Fibroblast of villous mesenchyme (primary cell): Measurements from ENCODE around the gene GAL. TPM values are rescaled to one million over a fixed set of nuclear protein-coding genes. Genes with fewer than 3 reads are reported as not detected.

Experiments used
- DNase-seq: peaks from one replicate; pipeline ENCODE4 v3.0.0-alpha.2; 2010; ENCODE audit warnings: low read depth
- H3K4me3 ChIP-seq: 2 replicates; pipeline ENCODE4 v1.5.1; 2011; ENCODE audit warnings: low read depth, mild to moderate bottlenecking, low read length
- total RNA-seq: library from RNA; depleted of rRNA; stranded (reverse); fragments of >200 nt; gene quantifications from 2 replicates; pipeline ENCODE4 v1.2.3, GENCODE V29; 2012
- TF ChIP-seq, protein P1 (sequence below): IDR thresholded peaks from 2 replicates; pipeline ENCODE4 v1.5.1; 2012; ENCODE audit warnings: low read depth, mild to moderate bottlenecking, low read length; ENCODE audit not compliant: insufficient read depth

Gene GAL
- total RNA-seq, 1 donor = not detected

- TF ChIP-seq, protein P1, sequence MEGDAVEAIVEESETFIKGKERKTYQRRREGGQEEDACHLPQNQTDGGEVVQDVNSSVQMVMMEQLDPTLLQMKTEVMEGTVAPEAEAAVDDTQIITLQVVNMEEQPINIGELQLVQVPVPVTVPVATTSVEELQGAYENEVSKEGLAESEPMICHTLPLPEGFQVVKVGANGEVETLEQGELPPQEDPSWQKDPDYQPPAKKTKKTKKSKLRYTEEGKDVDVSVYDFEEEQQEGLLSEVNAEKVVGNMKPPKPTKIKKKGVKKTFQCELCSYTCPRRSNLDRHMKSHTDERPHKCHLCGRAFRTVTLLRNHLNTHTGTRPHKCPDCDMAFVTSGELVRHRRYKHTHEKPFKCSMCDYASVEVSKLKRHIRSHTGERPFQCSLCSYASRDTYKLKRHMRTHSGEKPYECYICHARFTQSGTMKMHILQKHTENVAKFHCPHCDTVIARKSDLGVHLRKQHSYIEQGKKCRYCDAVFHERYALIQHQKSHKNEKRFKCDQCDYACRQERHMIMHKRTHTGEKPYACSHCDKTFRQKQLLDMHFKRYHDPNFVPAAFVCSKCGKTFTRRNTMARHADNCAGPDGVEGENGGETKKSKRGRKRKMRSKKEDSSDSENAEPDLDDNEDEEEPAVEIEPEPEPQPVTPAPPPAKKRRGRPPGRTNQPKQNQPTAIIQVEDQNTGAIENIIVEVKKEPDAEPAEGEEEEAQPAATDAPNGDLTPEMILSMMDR = no peak
- DNase-seq = no peak
- no peak overlapping the region for H3K4me3 ChIP-seq
Observed at GRCh38 chr11:68707527-68707926, 23.2 kb downstream of the GAL start.

DNA sequence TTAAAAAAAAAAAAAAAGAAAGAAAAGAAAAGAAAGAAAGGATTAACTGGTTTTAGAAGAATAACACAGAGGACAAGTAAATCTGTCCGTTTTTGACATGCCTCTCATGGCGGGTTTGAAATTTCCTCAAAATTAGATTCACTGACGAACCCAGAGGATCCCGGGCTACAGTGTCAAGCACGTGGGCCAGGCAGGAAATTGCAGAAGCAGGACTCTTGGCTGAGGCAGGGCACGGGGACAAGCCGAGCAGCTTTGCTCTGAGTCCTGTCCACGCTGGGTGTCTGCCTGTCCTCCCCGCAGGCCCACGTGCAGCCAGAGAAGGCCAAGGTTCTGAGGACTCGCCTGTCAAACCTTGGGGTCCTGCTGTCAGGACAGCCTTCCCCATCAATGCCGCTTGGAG is 24.7 kb downstream of the GAL start:
- no peak for DNase-seq
- TF ChIP-seq, protein P1 = no peak
- H3K4me3 ChIP-seq = no peak overlapping the region

GRCh38 chr11:68710409-68710808 is 26.1 kb downstream of the GAL start:
- TF ChIP-seq, protein P1 = no peak
- no peak for DNase-seq
- no peak overlapping the region for H3K4me3 ChIP-seq

- H3K4me3 ChIP-seq = no peak overlapping the region
- TF ChIP-seq, protein P1 = no peak
- no peak for DNase-seq
Observed at GRCh38 chr11:68711114-68711513, 26.8 kb downstream of the GAL start.

DNA sequence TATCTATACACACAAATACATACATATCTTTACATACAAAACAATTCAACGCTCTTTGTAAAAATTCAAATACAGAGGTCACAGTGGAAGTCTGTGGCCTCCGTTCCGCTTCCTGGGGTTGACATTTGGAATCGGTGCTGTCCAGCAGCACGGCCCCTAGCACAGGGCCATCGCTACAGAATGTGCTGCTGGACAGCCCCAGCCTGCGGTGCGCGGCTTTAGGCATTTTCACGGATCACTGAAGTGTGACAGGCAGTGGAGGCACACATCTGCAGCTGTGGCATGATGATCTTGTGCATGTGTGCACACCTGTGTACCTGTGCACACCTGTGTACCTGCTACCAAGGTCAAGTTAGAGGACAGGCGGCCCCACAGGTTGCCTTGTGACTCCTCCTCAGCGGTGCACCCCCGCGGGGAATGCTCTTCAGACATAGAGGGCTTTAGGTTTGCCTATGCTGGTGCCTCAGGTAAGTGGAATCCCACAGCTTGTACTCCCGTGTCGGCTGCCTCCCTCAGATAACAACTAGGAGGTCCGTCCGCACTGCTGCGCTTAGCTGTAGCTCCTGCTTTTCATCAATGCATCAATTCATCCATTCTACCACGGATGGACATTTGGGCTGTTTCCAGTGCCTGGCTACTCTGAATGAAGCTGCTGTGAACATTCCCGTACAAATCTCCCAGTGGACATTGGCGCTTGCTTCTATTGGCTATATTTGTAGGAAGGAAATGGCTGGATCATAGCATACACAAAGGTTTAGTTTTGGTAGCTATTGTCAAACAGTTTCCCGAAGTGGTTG is 29.9 kb downstream of the GAL start:
- DNase-seq = no peak
- TF ChIP-seq, protein P1 = no peak
- H3K4me3 ChIP-seq = no peak overlapping the region

GRCh38 chr11:68715456-68716122 is 31.2 kb downstream of the GAL start:
- no peak overlapping the region for H3K4me3 ChIP-seq
- no peak for DNase-seq
- TF ChIP-seq, protein P1 = no peak
